ENCODE data around the gene HM13. TPM values are rescaled to one million over a fixed set of nuclear protein-coding genes. Genes with fewer than 3 reads are reported as not detected.

HM13 gene
- total and polyA plus RNA-seq, 2 of the 13 experiments (the other 11 are each of a cell fraction or from before 2014, with no cell fraction given), result 118 to 243 TPM

DNA sequence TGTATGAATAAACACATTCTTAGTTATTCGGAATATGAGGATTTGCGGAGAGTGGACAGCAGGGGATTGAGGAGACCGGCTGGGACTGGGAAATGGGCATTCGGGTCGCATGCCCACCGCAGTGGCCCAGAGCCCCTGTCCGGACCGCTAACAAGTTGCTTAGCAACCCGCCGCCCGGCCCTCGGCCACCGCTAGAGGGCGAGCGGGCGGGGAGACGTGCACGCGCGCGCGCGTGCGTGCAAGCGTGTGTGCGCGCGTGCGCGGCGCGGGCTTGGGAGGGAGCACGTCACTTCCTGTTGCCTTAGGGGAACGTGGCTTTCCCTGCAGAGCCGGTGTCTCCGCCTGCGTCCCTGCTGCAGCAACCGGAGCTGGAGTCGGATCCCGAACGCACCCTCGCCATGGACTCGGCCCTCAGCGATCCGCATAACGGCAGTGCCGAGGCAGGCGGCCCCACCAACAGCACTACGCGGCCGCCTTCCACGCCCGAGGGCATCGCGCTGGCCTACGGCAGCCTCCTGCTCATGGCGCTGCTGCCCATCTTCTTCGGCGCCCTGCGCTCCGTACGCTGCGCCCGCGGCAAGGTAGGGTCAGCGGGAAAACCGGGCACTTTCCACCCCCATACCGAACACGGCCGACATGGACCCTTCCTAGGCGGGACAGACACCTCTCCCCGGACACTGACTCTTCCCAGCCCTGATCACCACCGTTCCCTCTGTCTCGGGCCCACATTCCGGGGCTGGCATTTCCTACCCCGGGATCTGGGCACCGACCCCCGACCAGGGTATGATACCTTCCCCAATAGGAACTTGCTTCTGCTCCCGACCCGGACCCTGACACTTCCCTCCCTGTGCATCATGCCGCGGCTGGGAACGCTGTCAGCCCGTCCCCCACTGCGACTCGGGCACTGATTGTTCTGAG is at the start of gene HM13 (continued):
- peak; percentile 54; the same call in 1 of the 2 replicates for TF ChIP-seq FOSL1 (CRISPR knock-in tag; IDR thresholded peaks at IDR 0.05; ENCODE audit: borderline replicate concordance)
- TF ChIP-seq XRCC5 (optimal IDR thresholded peaks at IDR 0.05; ENCODE audit: low read length), result peak; percentile 99
- peak; percentile 90 for TF ChIP-seq NAIF1 (CRISPR knock-in tag; IDR thresholded peaks at IDR 0.05; ENCODE audit: borderline replicate concordance)
- peak; percentile 99 for TF ChIP-seq SIN3A (IDR thresholded peaks at IDR 0.05; ENCODE audit: borderline replicate concordance, low read depth, low read length)
- no peak for TF ChIP-seq ZNF724P (CRISPR knock-in tag; IDR thresholded peaks at IDR 0.05; ENCODE audit: borderline replicate concordance)
- peak; percentile 89 for TF ChIP-seq ZNF709 (CRISPR knock-in tag; IDR thresholded peaks at IDR 0.05)
- no peak; the same call in 1 of the 2 replicates for TF ChIP-seq REL (CRISPR knock-in tag; conservative IDR thresholded peaks at IDR 0.05)
- peak; percentile 15; the same call in 1 of the 2 replicates for TF ChIP-seq STAT5B (CRISPR knock-in tag; IDR thresholded peaks at IDR 0.05)
- peak; percentile 93; the same call in 1 of the 2 replicates for TF ChIP-seq ZSCAN20 (CRISPR knock-in tag; IDR thresholded peaks at IDR 0.05; ENCODE audit: borderline replicate concordance)
- TF ChIP-seq PAX8 (CRISPR knock-in tag; IDR thresholded peaks at IDR 0.05; ENCODE audit: borderline replicate concordance), result 0 out of 2 replicates have a peak, but pooled peaks have one; percentile 57
- TF ChIP-seq, protein P1, sequence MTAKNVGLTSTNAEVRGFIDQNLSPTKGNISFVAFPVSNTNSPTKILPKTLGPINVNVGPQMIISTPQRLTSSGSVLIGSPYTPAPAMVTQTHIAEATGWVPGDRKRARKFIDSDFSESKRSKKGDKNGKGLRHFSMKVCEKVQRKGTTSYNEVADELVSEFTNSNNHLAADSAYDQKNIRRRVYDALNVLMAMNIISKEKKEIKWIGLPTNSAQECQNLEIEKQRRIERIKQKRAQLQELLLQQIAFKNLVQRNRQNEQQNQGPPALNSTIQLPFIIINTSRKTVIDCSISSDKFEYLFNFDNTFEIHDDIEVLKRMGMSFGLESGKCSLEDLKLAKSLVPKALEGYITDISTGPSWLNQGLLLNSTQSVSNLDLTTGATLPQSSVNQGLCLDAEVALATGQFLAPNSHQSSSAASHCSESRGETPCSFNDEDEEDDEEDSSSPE (CRISPR knock-in tag; IDR thresholded peaks at IDR 0.05), result peak; percentile 90
- peak; percentile 66 for TF ChIP-seq U2AF1 (optimal IDR thresholded peaks at IDR 0.05; ENCODE audit: low read depth, low read length)
- 0 out of 2 replicates have a peak, but pooled peaks have one; percentile 20 for TF ChIP-seq NFYC (CRISPR knock-in tag; IDR thresholded peaks at IDR 0.05)
- no peak for TF ChIP-seq ARNT (IDR thresholded peaks at IDR 0.05)
- peak; percentile 97; the same call in 1 of the 2 replicates for TF ChIP-seq KAT7 (CRISPR knock-in tag; IDR thresholded peaks at IDR 0.05; ENCODE audit: borderline replicate concordance)
- peak; percentile 97 for TF ChIP-seq KDM5B (CRISPR knock-in tag; IDR thresholded peaks at IDR 0.05; ENCODE audit: borderline replicate concordance)
- no peak for TF ChIP-seq SIX1 (CRISPR knock-in tag; IDR thresholded peaks at IDR 0.05; ENCODE audit: borderline replicate concordance)
- peak; percentile 94 for TF ChIP-seq CREB1 (IDR thresholded peaks at IDR 0.05)
- peak; percentile 80; the same call in 1 of the 2 replicates for TF ChIP-seq CREB1 (CRISPR knock-in tag; IDR thresholded peaks at IDR 0.05)
- TF ChIP-seq REXO4 (CRISPR knock-in tag; IDR thresholded peaks at IDR 0.05; ENCODE audit: borderline replicate concordance), result peak; percentile 94; the same call in 1 of the 2 replicates
- TF ChIP-seq, protein P2, sequence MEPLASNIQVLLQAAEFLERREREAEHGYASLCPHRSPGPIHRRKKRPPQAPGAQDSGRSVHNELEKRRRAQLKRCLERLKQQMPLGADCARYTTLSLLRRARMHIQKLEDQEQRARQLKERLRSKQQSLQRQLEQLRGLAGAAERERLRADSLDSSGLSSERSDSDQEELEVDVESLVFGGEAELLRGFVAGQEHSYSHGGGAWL (CRISPR knock-in tag; IDR thresholded peaks at IDR 0.05), result peak; percentile 98
- no peak for TF ChIP-seq NR2F6 (IDR thresholded peaks at IDR 0.05)
- TF ChIP-seq NR2F6 (CRISPR knock-in tag; IDR thresholded peaks at IDR 0.05), result 0 out of 2 replicates have a peak, but pooled peaks have one; percentile 46
- peak; percentile 6 for TF ChIP-seq PHF5A (CRISPR knock-in tag; IDR thresholded peaks at IDR 0.05; ENCODE audit: low read depth, unreplicated experiment)
- TF ChIP-seq, protein P3, sequence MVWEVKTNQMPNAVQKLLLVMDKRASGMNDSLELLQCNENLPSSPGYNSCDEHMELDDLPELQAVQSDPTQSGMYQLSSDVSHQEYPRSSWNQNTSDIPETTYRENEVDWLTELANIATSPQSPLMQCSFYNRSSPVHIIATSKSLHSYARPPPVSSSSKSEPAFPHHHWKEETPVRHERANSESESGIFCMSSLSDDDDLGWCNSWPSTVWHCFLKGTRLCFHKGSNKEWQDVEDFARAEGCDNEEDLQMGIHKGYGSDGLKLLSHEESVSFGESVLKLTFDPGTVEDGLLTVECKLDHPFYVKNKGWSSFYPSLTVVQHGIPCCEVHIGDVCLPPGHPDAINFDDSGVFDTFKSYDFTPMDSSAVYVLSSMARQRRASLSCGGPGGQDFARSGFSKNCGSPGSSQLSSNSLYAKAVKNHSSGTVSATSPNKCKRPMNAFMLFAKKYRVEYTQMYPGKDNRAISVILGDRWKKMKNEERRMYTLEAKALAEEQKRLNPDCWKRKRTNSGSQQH (CRISPR knock-in tag; IDR thresholded peaks at IDR 0.05; ENCODE audit: low read depth), result peak; percentile 97
- peak; percentile 99 for TF ChIP-seq ZNF788 (CRISPR knock-in tag; IDR thresholded peaks at IDR 0.05; ENCODE audit: borderline replicate concordance)

All from HepG2 (cell line).